Measurements from ENCODE around the gene HIPK4.
"Not testable (repeated sequence)": the region's sequence is repeated elsewhere in the genome, so short reads cannot be mapped to it uniquely, and the experiment has no call there.

The HIPK4 gene

DNA sequence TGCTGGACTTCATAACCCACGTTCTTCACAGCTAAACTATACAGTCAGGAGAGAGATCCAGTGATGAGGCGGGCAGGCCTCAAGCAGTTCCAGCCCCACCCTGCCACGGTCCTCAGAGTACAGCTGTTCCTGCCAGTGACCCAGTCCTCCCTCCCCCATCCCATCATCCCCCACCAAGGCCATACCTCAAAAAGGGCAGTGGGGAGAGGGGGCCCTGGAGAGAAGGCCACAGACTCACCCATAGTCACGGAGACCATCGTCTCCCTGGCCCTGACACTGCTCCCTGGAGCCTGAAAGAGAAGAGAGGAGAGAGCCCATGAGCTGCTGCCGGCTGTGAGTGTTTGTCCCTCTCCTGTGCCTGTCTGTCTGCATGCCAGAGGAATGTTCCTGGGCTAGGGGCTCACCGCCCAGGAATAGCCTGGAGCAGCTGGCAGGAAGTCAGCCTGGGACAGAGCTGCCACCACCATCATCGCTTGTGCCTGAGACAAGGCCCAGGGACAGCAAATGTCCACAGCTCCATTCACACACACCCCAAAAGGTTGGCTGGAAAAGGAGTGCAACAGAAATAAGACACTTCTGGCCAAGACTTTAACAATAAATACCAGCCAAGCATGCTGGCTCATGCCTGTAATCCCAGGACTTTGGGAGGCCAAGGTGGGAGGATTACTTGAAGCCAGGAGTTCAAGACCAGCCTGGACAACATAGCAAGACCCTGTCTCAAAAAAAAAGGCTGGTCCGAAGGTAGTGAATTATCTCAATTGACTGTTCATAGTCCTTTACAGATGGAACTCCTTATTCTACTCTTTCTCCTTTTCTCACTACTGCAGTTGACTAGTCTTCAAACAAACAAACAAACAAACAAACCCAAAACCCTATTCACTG, 48.1 kb downstream of the HIPK4 start:
- Histone ChIP-seq H3K27me3 (ENCODE audit: insufficient read depth, low read length) (no peaks in the 10 kb centered on the region), H3K4me1 (ENCODE audit: insufficient read depth, low read length) (no peaks in the 10 kb centered on the region), H3K36me3 (ENCODE audit: insufficient read depth, low read length) (peaks cover 10% of the 10 kb centered on the region), H3K4me3 (ENCODE audit: low read length) (no peak overlapping the region), H2AFZ (ENCODE audit: low read depth, low read length) (no peak overlapping the region), H3K9me3 (ENCODE audit: low read length) (no peaks in the 10 kb centered on the region)

DNA sequence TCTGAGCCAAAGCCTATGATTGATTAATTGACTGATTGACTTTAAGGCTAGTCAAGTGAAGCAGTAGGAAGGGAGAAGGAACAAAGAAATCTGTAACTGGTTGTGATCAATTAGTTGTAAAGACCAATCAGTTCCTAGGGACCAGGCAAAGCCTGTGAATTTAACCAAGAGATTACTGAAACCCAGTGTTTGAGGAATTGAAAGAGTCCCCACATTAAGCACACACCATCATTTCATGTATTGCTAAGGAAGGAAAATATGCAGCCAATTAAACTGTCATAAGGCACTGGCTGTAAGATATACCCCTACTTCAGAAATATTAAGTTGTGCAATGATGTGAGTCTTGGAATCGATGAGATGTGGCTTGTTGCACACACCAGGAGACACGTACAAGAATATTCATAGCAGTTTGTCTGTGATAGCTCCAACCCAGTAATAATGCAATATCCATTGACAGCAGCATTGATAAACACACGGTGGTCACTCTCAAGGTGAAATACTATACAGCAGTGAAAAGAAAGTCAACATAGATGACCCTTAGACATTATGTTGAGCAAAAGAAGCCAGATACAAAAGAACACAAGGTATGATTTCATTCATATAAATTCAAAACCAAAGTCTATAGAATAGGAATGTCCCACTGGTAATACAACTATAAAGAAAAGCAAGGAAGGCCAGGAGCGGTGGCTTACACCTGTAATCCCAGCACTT, 50.8 kb downstream of the HIPK4 start:
- H3K27me3 ChIP-seq (ENCODE audit: insufficient read depth, low read length): no peaks in the 10 kb centered on the region
- peaks cover 18% of the 10 kb centered on the region for H3K36me3 ChIP-seq (ENCODE audit: insufficient read depth, low read length)
- no peaks in the 10 kb centered on the region for H3K9me3 ChIP-seq (ENCODE audit: low read length)
- no peak overlapping the region for H2AFZ ChIP-seq (ENCODE audit: low read depth, low read length)
- no peaks in the 10 kb centered on the region for H3K4me1 ChIP-seq (ENCODE audit: insufficient read depth, low read length)
- no peak overlapping the region for H3K4me3 ChIP-seq (ENCODE audit: low read length)

DNA sequence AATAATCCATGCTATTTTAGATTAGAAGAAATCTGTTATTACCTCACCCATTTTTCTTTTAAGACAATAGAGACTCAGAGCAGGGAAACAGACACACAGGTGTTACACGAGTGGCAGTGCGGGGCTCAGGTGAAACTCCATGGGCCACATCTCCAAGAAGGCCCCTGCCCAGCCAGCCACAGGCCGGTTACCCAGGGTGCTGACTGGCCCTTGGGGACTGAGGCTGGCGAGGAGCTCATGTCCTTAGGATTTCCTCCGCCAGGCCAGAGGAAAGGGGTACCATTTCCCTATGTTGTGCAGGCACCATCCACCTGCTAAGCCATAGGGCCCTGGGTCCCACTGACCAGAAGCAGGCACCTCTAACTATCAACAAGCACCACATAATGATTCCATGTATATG, 52.4 kb downstream of the HIPK4 start:
- Histone ChIP-seq H3K27me3 (ENCODE audit: insufficient read depth, low read length) (no peaks in the 10 kb centered on the region), H2AFZ (ENCODE audit: low read depth, low read length) (no peak overlapping the region), H3K36me3 (ENCODE audit: insufficient read depth, low read length) (peaks cover 24% of the 10 kb centered on the region), H3K9me3 (ENCODE audit: low read length) (no peaks in the 10 kb centered on the region), H3K4me1 (ENCODE audit: insufficient read depth, low read length) (no peaks in the 10 kb centered on the region), H3K4me3 (ENCODE audit: low read length) (no peak overlapping the region)

DNA sequence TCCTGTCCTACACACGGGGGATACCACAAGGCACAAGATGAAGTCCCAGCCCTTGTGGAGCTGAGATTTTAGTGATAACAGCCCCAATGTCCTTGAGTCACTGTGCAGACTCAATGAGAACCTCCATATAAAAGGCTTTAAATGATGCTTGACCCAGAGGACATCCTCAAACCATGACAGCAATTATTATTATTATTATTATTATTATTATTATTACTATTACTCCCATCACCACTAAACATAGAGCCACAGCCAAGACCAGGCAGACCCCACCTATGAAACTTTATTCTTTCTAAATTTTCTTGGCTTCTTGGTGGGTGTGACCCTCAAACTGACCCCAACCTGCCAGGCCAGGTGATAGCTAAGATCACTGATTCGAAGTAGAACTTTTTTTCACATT, 52.9 kb downstream of the HIPK4 start:
- no peak overlapping the region for H3K4me3 ChIP-seq (ENCODE audit: low read length)
- H2AFZ ChIP-seq (ENCODE audit: low read depth, low read length): no peak overlapping the region
- H3K27me3 ChIP-seq (ENCODE audit: insufficient read depth, low read length): no peaks in the 10 kb centered on the region
- H3K4me1 ChIP-seq (ENCODE audit: insufficient read depth, low read length): no peaks in the 10 kb centered on the region
- no peaks in the 10 kb centered on the region for H3K9me3 ChIP-seq (ENCODE audit: low read length)
- peaks cover 26% of the 10 kb centered on the region for H3K36me3 ChIP-seq (ENCODE audit: insufficient read depth, low read length)

DNA sequence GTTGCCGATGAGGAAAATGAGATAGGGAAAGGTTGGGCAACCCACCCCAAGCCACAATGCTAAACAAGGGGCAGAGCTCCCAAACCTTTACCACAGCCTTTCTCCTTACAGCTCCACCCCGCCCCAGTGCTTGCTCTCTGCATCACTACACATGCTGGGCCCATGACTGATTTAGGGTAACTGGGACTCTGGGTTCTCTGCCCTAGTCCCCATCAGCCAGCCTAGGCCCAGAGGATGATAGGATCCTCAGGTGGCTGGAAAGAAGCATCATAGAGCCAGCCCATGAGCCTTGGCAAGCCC, 53.4 kb downstream of the HIPK4 start:
- Histone ChIP-seq H2AFZ (ENCODE audit: low read depth, low read length) (no peak overlapping the region), H3K9me3 (ENCODE audit: low read length) (no peaks in the 10 kb centered on the region), H3K36me3 (ENCODE audit: insufficient read depth, low read length) (peaks cover 28% of the 10 kb centered on the region), H3K4me3 (ENCODE audit: low read length) (no peak overlapping the region), H3K4me1 (ENCODE audit: insufficient read depth, low read length) (no peaks in the 10 kb centered on the region), H3K27me3 (ENCODE audit: insufficient read depth, low read length) (no peaks in the 10 kb centered on the region)

DNA sequence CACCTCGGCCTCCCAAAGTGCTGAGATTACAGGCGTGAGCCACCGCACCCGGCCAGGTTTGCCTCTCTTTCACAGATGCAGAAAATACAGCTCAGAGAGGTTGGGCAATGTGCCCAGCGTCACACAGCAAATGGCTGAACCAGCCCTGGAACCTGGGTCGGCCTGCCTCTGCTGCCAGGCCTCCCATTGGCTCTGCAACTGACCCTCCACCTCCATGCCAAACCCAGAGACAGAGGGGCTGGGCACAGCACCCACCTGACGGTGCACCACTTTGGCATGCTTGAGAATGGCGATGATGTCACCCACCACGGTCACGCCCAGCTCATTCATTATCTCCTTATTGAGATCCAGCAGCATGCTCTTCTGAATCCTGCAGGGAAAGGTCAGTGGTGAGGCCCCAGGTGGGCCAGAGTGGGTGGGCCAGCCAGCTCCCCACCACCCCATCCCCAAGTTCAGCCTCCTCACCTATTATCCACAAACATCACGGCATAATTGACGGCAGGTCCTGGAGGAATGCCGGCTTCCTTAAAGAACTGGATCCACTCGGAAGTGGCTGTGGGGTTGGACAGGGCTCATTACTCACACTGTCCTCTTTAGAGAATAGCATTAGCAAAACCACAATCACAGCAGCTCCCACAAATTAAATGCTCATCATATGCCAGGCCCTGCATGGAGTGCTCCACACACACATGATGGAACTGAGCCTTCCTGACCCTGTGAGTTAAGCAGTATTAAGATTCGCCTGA, 54.0 kb downstream of the HIPK4 start:
- H2AFZ ChIP-seq (ENCODE audit: low read depth, low read length): no peak overlapping the region
- peaks cover 29% of the 10 kb centered on the region for H3K36me3 ChIP-seq (ENCODE audit: insufficient read depth, low read length)
- H3K4me3 ChIP-seq (ENCODE audit: low read length): no peak overlapping the region
- no peaks in the 10 kb centered on the region for H3K4me1 ChIP-seq (ENCODE audit: insufficient read depth, low read length)
- H3K27me3 ChIP-seq (ENCODE audit: insufficient read depth, low read length): no peaks in the 10 kb centered on the region
- H3K9me3 ChIP-seq (ENCODE audit: low read length): no peaks in the 10 kb centered on the region

DNA sequence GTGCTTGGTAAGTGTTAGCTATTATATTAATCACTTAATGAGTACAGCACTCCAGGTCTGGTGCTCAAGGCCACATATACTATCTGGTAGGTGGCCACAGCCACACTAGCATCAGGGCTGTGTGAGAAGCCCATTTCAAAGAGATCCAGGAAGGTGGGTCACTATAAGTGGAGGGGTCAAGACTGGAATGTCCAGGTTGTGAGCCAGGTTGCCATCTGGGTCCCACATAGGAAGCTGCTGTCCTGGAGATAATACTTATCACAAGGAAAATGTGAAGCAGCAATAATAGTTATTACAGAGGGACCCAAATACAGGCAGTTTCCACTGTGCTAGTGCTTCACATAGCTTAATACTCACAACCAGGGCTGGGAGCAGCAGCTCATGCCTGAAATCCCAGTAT, 54.9 kb downstream of the HIPK4 start:
- Histone ChIP-seq H3K27me3 (ENCODE audit: insufficient read depth, low read length) (no peaks in the 10 kb centered on the region), H3K4me1 (ENCODE audit: insufficient read depth, low read length) (no peaks in the 10 kb centered on the region), H3K9me3 (ENCODE audit: low read length) (no peaks in the 10 kb centered on the region), H3K36me3 (ENCODE audit: insufficient read depth, low read length) (peaks cover 34% of the 10 kb centered on the region), H2AFZ (ENCODE audit: low read depth, low read length) (no peak overlapping the region), H3K4me3 (ENCODE audit: low read length) (no peak overlapping the region)

DNA sequence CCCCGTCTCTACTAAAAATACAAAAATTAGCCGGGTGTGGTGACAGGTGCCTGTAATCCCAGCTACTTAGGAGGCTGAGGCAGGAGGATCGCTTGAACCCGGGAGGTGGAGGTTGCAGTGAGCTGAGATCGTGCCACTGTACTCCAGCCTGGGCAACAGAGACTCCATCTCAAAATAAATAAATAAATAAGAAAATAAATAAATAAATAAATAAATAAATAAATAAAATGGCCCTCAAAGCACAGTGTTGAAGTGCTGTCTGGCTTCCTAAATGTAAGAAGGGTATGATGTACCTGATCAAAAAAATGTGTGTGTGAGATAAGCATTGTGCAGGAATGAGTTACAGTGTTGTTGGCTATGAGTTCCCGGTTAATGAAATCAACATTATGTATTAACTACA, 56.9 kb downstream of the HIPK4 start:
- not testable (repeated sequence) for H3K4me3 ChIP-seq (ENCODE audit: low read length); H3K4me1 ChIP-seq (ENCODE audit: insufficient read depth, low read length); H3K27me3 ChIP-seq (ENCODE audit: insufficient read depth, low read length); H3K9me3 ChIP-seq (ENCODE audit: low read length); H2AFZ ChIP-seq (ENCODE audit: low read depth, low read length)
- H3K36me3 ChIP-seq (ENCODE audit: insufficient read depth, low read length): peaks cover 48% of the 10 kb centered on the region

DNA sequence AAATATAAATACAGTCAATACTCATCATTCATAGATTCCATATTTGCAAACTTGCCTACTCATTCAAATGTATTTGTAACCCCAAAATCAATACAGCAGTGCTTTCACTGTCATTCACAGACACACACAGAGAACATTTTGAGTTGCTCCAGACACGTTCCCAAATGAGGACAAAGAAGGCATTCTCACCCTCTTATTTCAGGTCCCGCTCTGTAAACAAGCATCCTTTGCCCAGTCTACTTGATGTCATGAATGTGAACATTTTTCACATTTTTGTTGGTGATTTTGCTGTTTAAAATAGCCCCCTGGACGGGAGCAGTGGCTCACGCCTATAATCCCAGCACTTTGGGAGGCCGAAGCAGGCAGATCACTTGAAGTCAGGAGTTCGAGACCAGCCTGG, 57.3 kb downstream of the HIPK4 start:
- Histone ChIP-seq H3K9me3 (ENCODE audit: low read length) (no peaks in the 10 kb centered on the region), H3K4me3 (ENCODE audit: low read length) (no peak overlapping the region), H3K36me3 (ENCODE audit: insufficient read depth, low read length) (peaks cover 51% of the 10 kb centered on the region), H3K4me1 (ENCODE audit: insufficient read depth, low read length) (no peaks in the 10 kb centered on the region), H2AFZ (ENCODE audit: low read depth, low read length) (no peak overlapping the region), H3K27me3 (ENCODE audit: insufficient read depth, low read length) (no peaks in the 10 kb centered on the region)

DNA sequence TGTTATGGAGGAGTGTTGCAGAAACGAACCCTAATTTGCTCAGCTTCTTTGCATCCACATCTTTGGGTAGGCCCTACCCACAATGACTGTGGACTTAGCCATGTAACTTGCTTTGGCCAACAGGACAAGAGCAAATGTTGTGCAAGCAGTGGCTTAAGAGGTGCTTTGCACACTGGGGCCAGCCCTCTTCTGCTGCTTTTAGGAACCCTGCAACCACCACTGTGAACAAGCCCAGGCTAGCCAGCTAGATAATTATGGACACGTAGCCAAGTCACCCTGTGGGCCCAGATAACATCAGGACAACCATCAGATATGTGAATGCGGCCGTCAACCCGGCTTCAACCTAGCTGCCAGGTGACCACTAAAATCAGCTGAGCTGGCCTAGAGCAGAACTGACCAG, 58.9 kb downstream of the HIPK4 start:
- peaks cover 62% of the 10 kb centered on the region for H3K36me3 ChIP-seq (ENCODE audit: insufficient read depth, low read length)
- H3K9me3 ChIP-seq (ENCODE audit: low read length): no peaks in the 10 kb centered on the region
- H3K4me3 ChIP-seq (ENCODE audit: low read length): no peak overlapping the region
- no peak overlapping the region for H2AFZ ChIP-seq (ENCODE audit: low read depth, low read length)
- H3K4me1 ChIP-seq (ENCODE audit: insufficient read depth, low read length): no peaks in the 10 kb centered on the region
- no peaks in the 10 kb centered on the region for H3K27me3 ChIP-seq (ENCODE audit: insufficient read depth, low read length)

All from neuron (in vitro differentiated cells).